NCI-H1105 (cell line): ENCODE results near the gene CENATAC.
A peak's percentile ranks its signal among the peaks of the same experiment; 100 is the strongest.
"Not testable (repeated sequence)": the region's sequence is repeated elsewhere in the genome, so short reads cannot be mapped to it uniquely, and the experiment has no call there.

ENCODE experiments used
- DNase-seq: peaks from one replicate; lab custom pipeline; 2025; lab: John Stamatoyannopoulos, UW

The CENATAC gene

GRCh38 chr11:119055901-119056300 is 58.0 kb downstream of the CENATAC start:
- DNase-seq = no peak

GRCh38 chr11:119056421-119056999 is 58.6 kb downstream of the CENATAC start:
- DNase-seq = no peak

GRCh38 chr11:119057000-119057769 is 59.2 kb downstream of the CENATAC start, which contains the start of gene HYOU1:
Gene HYOU1, minus strand, starts transcription at chr11:119057205. Its CDS starts 1,045 bp downstream, at chr11:119056160.
- DNase-seq = peak; percentile 100

GRCh38 chr11:119059128-119059527 is 61.2 kb downstream of the CENATAC start:
- DNase-seq = not testable (repeated sequence)

GRCh38 chr11:119061256-119061655 is 63.3 kb downstream of the CENATAC start:
- no peak for DNase-seq

GRCh38 chr11:119062779-119063178 is 64.8 kb downstream of the CENATAC start:
- no peak for DNase-seq

- no peak for DNase-seq
These were observed 67.4 kb downstream of the CENATAC start for GRCh38 chr11:119065369-119065768.
